Activated naive CD8-positive, alpha-beta T cell treated with anti-CD3 and anti-CD28 coated beads, Interleukin-2, amount 50 U/mL, for 16 hours (primary cell): ENCODE results near the gene KLHL2.
A peak's percentile ranks its signal among the peaks of the same experiment; 100 is the strongest.
"Not testable (repeated sequence)": the region's sequence is repeated elsewhere in the genome, so short reads cannot be mapped to it uniquely, and the experiment has no call there.

Experiments used
- DNase-seq: peaks from one replicate; pipeline ENCODE4 v3.0.0-alpha.2; 2020; ENCODE audit warnings: low read depth, low spot score

The KLHL2 gene

DNA sequence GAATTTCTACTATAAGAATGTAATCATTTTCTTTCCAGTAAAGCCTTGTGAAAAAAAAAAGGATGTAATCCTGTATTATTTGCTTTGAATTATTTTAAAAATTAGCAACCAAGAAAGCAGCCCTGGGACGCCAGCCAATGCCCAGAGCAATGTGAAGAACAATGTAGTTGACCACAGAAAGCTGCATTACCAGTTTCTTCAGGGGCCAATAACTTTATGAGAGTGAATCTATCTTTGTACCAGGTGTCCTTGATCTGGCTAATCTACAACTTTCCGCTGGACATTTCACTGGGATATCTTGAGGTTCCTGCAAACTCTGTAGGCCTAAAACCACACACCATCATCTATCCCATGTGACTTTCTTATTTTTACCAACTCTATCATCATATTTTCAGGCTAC is 7.6 kb upstream of the KLHL2 start:
- no peak for DNase-seq

DNA sequence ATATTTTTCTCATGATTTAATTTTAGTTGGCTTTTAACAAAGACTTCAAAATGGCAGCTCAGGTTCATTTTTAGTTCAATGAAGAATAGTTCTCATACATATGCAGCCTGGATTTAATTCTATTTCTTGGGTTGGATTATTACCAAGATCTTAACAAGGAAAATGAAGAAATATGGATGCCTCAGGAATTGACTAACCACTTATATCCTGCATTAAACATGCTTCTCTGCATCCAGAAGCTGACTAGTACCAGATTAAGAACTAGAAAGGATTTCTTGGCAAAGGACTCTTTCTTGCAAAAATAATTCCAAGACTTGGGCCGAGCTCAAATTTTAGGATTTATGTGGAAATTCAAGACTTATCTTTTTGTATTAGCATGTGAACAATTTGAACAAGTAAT is 5.6 kb upstream of the KLHL2 start:
- no peak for DNase-seq

DNA sequence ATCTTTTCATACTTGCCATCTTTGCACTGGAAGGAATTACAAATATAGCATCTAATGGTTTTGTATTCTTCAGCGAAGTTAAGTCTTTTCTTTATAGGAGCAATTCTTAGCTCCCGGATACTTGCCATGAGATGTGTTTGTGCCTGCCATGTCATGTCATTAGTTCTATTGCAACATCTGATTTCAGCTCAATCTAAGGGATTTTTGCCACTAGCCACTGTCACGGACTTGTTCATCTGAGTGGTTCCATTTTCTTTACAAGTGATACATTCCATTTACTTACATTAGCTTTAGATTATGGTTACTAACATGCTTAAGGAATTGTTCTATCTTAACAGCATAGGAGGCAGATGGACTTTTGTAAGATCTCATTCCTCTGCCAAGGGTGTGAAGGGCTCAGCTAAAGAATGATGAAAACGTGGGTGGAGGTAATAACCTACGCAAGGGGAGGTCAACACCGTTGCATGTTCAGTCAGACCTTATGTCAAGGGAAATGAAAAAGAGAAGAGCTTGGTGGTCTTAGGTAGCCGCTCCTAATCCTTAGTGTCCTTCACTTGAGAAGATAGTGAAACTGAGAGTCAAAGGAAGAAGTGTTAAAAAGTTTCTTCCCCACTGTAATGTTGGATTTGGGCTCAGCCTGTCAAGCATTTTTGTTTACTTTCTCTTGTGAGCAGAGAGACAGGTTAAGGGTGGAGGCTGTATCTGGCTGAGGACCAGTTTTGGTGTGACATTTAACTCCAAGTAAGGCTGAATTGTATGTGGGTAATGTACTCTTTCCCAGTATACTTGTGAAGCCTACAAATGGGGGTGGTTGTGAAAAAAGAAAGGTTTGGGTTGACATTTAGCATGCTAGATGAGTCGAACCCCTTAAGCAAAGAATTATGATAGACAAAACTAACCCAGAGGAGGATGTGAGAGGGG is 3.6 kb upstream of the KLHL2 start:
- DNase-seq: no peak

DNA sequence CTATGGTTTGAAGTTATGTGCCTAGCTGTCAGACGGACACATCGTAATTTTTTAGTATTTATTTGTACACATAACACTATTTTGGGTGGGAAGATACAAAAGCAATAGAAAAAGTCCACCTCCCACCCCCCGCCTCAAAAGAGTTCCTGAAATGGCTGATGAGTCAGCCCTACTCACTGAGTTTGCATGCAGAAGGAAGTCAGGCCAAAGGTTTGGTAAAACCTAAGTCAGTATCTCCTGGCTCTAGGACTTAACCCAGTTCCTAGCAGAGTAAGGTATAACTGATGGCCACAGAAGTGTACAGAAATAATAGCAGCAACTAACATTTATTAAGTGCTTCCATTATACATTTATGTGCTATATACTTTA is 2.9 kb upstream of the KLHL2 start:
- no peak for DNase-seq

- DNase-seq: no peak
Measured at GRCh38 chr4:165207016-165207430, 338 bp upstream of the KLHL2 start.

GRCh38 chr4:165208221-165208652 is 876 bp downstream of the KLHL2 start:
- DNase-seq: no peak

GRCh38 chr4:165208741-165209388 is 1.5 kb downstream of the KLHL2 start:
- no peak for DNase-seq

GRCh38 chr4:165209796-165210195 is 2.4 kb downstream of the KLHL2 start:
- no peak for DNase-seq

GRCh38 chr4:165210566-165210965 is 3.2 kb downstream of the KLHL2 start:
- DNase-seq: no peak

GRCh38 chr4:165212647-165213046 is 5.3 kb downstream of the KLHL2 start:
- not testable (repeated sequence) for DNase-seq

DNA sequence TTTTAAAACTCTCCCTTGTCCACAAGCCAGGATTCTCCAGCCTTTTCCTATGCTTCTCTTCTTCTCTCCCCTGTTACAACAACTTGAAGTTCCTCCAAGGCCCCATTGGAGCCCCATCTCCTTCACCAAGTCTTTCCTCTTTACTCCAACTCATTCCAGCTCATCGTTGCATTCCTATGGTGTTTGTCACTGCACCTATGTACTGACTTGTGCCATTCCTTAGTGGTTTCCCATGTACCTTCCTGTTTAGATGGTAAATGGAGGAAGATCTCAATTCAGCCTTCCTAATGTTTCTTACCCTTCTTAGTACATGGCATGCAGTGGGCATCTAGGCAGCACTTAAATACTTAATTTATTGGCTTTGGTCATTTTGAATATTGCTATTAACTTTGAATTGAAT is 6.0 kb downstream of the KLHL2 start:
- DNase-seq: not testable (repeated sequence)

GRCh38 chr4:165213991-165214709 is 6.8 kb downstream of the KLHL2 start:
- not testable (repeated sequence) for DNase-seq

DNA sequence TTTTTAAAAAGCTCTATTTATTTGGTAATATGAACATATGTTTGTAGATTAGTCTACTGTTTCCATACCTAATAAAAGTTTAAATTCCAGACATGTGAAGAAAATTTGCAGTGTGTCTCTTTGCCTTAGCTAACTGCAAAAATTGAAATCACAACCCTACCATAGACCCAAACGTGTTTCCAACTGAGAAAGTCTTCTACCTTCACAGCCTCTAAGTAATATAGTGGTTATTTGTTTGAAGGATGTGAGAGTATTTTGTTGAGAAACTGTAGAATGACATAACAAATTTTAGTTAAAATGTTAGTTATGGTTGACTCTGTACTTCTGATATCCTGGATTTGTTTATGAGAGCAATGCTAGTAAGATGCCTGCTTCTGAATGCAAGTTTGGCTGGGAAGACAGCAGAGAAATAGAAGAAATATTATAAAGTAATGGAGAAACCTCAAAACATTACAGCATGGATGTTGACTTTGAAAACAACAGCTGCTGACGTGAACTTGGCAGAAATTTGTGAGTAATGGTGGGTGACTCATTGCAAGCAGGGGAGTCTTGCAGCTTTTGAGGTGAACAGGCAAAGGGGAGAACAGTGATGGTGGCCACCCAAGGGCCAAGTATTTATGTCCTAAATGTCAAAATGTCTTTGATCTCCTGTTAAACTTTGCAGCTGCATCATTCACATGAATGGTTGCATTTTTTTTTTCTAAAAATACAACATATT is 7.8 kb downstream of the KLHL2 start:
- DNase-seq: peak; percentile 14

GRCh38 chr4:165215761-165216487 is 8.6 kb downstream of the KLHL2 start:
- not testable (repeated sequence) for DNase-seq

GRCh38 chr4:165217325-165217724 is 10.0 kb downstream of the KLHL2 start:
- DNase-seq: no peak

DNA sequence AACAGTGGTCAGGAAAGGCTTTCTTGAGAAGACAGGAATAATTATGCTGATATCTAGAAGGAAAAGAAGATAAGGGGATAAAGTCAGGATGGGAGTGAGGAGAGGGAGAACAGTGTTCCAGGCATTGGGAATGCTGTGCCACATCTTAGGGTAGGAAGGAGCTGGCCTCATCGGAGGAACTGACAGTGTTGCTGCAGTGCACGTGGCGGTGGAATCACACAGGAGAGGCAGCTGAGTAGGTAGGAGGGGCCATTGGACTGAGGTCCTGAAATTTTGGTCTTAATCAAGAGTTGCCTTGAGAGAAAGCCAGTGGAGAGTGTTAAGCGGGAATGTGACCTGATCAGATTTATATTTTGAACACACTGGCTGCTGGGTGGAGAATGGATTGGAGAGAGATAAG is 13.9 kb downstream of the KLHL2 start:
- not testable (repeated sequence) for DNase-seq

- DNase-seq: not testable (repeated sequence)
Measured at GRCh38 chr4:165221993-165222650, 14.8 kb downstream of the KLHL2 start.

DNA sequence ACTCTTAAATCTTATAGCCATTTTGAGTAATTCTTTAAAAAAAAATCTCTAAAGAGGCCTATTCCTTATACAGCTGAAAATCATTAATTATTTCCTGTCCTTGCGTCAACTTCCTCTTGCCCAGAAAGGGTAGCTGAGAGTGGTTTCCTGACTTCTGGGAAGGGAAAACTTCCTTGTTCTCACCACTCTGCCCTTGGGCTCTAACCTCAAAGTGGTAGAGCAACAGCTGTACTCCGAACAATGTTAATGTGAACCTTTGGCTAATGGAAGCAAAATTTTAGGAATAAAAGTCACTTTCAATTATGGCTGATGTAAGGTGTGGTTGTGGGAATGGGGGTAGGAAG is 15.3 kb downstream of the KLHL2 start:
- DNase-seq: no peak

GRCh38 chr4:165227401-165227800 is 20.0 kb downstream of the KLHL2 start:
- DNase-seq: not testable (repeated sequence)

DNA sequence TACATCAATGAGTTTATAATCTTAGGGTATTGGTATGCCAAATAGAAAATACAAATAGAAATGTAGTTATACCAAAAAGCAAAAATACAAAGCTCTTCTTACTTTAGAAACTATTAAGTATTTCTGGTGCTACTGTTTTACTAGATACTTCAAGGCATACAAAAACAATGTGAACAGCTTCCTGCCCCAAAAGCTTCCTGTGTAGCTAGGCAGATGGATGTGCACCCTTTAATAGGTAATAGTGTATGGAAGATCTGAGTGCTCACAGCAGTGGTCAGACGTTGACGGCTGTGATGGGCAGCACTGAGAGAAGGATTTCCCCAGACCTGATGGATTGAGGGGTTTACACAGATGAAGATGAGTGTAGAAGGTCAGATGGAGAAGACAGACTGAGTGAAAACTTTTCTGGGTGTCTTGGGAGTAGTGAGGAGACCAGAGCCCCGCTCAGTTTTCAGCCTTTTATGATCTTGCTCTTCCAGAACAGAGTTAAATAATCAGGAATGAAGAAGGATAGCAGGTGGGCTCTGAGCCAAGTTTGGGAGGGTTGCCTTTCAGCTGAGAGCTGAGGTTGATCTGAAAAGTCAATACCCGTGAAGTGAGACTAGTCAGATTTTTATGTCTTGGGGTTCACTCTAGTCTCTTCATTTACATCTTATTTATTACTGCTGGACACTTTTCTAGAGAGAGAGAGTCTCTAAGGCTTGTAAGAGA is 22.3 kb downstream of the KLHL2 start:
- not testable (repeated sequence) for DNase-seq
